HepG2 (cell line): ENCODE measurements around the gene ASXL3. TPM values are rescaled to one million over a fixed set of nuclear protein-coding genes. Genes with fewer than 3 reads are reported as not detected.

Experiments
- ATAC-seq: fragments of 200-7000 bp; cut with Tn5 transposase; 3 replicates; pipeline ENCODE4 v1.9.1; 2020; ENCODE audit warnings: mild to moderate bottlenecking, moderate library complexity
- BruUV-seq: library from RNA; stranded (reverse); fragments of 400-500 nt; replicated peaks from 2 replicates; lab custom pipeline; 2021; lab: Mats Ljungman, UMichigan
- CTCF ChIA-PET: fragments of 300-600 bp; formaldehyde crosslinking; extraction: SDS; loops from one replicate; lab custom pipeline; 2021; ENCODE audit warnings: low total read pairs, inconsistent platforms, low intra/inter-chr PET ratio; lab: Yijun Ruan, JAX
- POLR2A ChIA-PET: fragments of 350-600 bp; sonication (Branson Sonifier 250); formaldehyde crosslinking; loops from one replicate; lab custom pipeline; 2020; ENCODE audit warnings: antibody characterized with exemption, inconsistent platforms; lab: Yijun Ruan, JAX
- DNase-seq: peaks from one replicate; pipeline ENCODE4 v3.0.0-alpha.2; 2015; ENCODE audit warnings: low spot score
- FAIRE-seq: peaks from 3 replicates; lab custom pipeline; 2011; peaks lifted over from hg19 to GRCh38; lab: Jason Lieb, UNC
- H2AFZ ChIP-seq: one replicate; pipeline ENCODE4 v1.6.1; 2011; ENCODE audit warnings: low read length, inconsistent platforms
- H3K27ac ChIP-seq: fragments of 300-600 bp; 3 replicates; pipeline ENCODE4 v1.8.0; 2011; ENCODE audit warnings: mixed run types, mild to moderate bottlenecking, mixed read lengths, low read length, inconsistent platforms; ENCODE audit not compliant: insufficient read depth; ENCODE audit errors: extremely low read length
- H3K27me3 ChIP-seq, 2 experiments: fragments of 200-600 bp in 1 of 2; 2 replicates in 1 of 2; 3 replicates in 1 of 2; pipeline versions ENCODE4 v1.6.0 to v1.8.0; 2011; ENCODE audit warnings: low read length in 2 of 2, mild to moderate bottlenecking in 2 of 2, moderate library complexity in 2 of 2, inconsistent platforms in 1 of 2; ENCODE audit not compliant: insufficient read depth in 2 of 2, control insufficient read depth in 1 of 2
- H3K36me3 ChIP-seq, 2 experiments: fragments of 200-600 bp in 1 of 2; replicated peaks in 1 of 2; 2 replicates in 1 of 2; 3 replicates in 1 of 2; pipeline versions ENCODE4 v1.5.1 to v1.8.0; 2011; ENCODE audit warnings: low read length in 2 of 2, inconsistent platforms in 1 of 2; ENCODE audit not compliant: insufficient read depth in 2 of 2, control insufficient read depth in 1 of 2
- H3K4me1 ChIP-seq: 2 replicates; pipeline ENCODE4 v1.5.1; 2012; ENCODE audit warnings: low read length, inconsistent platforms; ENCODE audit not compliant: insufficient read depth
- H3K4me2 ChIP-seq: 2 replicates; pipeline ENCODE4 v1.6.0; 2011; ENCODE audit warnings: low read depth, low read length, inconsistent platforms
- H3K4me3 ChIP-seq, 3 experiments: fragments of 200-600 bp in 1 of 3; sonication (generic), shearing (Covaris generic) in 1 of 3; replicated peaks in 1 of 3; 2 replicates each; pipeline ENCODE4 v1.5.1; 2011 to 2016; ENCODE audit warnings: low read length in 3 of 3, inconsistent platforms in 2 of 3, low read depth in 2 of 3, mild to moderate bottlenecking in 2 of 3, control low read depth in 1 of 3, mixed read lengths in 1 of 3; ENCODE audit not compliant: insufficient read depth in 1 of 3
- H3K79me2 ChIP-seq: one replicate; pipeline ENCODE4 v1.6.1; 2011; ENCODE audit warnings: low read length, inconsistent platforms; ENCODE audit not compliant: insufficient read depth
- H3K9ac ChIP-seq: 2 replicates; pipeline ENCODE4 v1.6.0; 2011; ENCODE audit warnings: mild to moderate bottlenecking, low read depth, low read length, inconsistent platforms; ENCODE audit not compliant: insufficient read depth
- H3K9me3 ChIP-seq: 2 replicates; pipeline ENCODE4 v1.5.1; 2012; ENCODE audit warnings: mild to moderate bottlenecking, low read length
- H4K20me1 ChIP-seq: 2 replicates; pipeline ENCODE4 v1.6.0; 2011; ENCODE audit warnings: inconsistent platforms, mild to moderate bottlenecking, low read length, moderate library complexity; ENCODE audit not compliant: insufficient read depth
- AGO1 ChIP-seq: fragments of 200-400 bp; formaldehyde crosslinking; IDR thresholded peaks from 2 replicates; pipeline ENCODE4 v1.6.1; 2017; ENCODE audit warnings: mild to moderate bottlenecking, low read depth, low read length, moderate library complexity; ENCODE audit not compliant: poor library complexity, severe bottlenecking
- HDAC6 ChIP-seq: fragments of 200-600 bp; sonication (generic); IDR thresholded peaks from 2 replicates; pipeline ENCODE4 v1.7.0; 2017; ENCODE audit warnings: mild to moderate bottlenecking, antibody characterized with exemption, low read length, low read depth
- KDM4B ChIP-seq: sonication (generic); formaldehyde crosslinking; IDR thresholded peaks from 2 replicates; pipeline ENCODE4 v1.4.0; 2020; ENCODE audit warnings: missing genetic modification reagents
- NCOA5 ChIP-seq: sonication (generic); formaldehyde crosslinking; IDR thresholded peaks from 2 replicates; pipeline ENCODE4 v1.4.0; 2020; ENCODE audit warnings: missing genetic modification reagents
- PHF5A ChIP-seq: IDR thresholded peaks from one replicate; pipeline ENCODE4 v1.6.1; 2018; ENCODE audit warnings: low read depth, missing genetic modification reagents; ENCODE audit not compliant: unreplicated experiment
- TBX2 ChIP-seq: sonication (generic); formaldehyde crosslinking; IDR thresholded peaks from 2 replicates; pipeline ENCODE4 v1.5.0; 2020; ENCODE audit warnings: missing genetic modification reagents, mild to moderate bottlenecking, borderline replicate concordance
- ZBTB7A ChIP-seq: sonication (generic); formaldehyde crosslinking; IDR thresholded peaks from 2 replicates; pipeline ENCODE4 v1.8.0; 2022; ENCODE audit warnings: mild to moderate bottlenecking, missing genetic modification reagents
- ZFP37 ChIP-seq: sonication (generic); formaldehyde crosslinking; IDR thresholded peaks from 2 replicates; pipeline ENCODE4 v1.4.0; 2020; ENCODE audit warnings: missing genetic modification reagents, borderline replicate concordance
- ZNF484 ChIP-seq: sonication (generic); formaldehyde crosslinking; IDR thresholded peaks from 2 replicates; pipeline ENCODE4 v1.5.1; 2020; ENCODE audit warnings: mild to moderate bottlenecking, low read depth, missing genetic modification reagents, borderline replicate concordance
- ZNF562 ChIP-seq: sonication (generic); formaldehyde crosslinking; IDR thresholded peaks from 2 replicates; pipeline ENCODE4 v1.8.0; 2022; ENCODE audit warnings: missing genetic modification reagents, borderline replicate concordance
- ZNF629 ChIP-seq: sonication (generic); formaldehyde crosslinking; conservative IDR thresholded peaks from 2 replicates; pipeline ENCODE4 v1.5.0; 2020; ENCODE audit warnings: missing genetic modification reagents
- ZNF782 ChIP-seq: sonication (generic); formaldehyde crosslinking; IDR thresholded peaks from 2 replicates; pipeline ENCODE4 v1.4.0; 2020; ENCODE audit warnings: missing genetic modification reagents, mild to moderate bottlenecking, borderline replicate concordance
- ZSCAN21 ChIP-seq: sonication (generic); formaldehyde crosslinking; IDR thresholded peaks from 2 replicates; pipeline ENCODE4 v1.8.0; 2022; ENCODE audit warnings: mild to moderate bottlenecking, missing genetic modification reagents, moderate library complexity, borderline replicate concordance
- WGBS: methylation state at CpG from one replicate; pipeline ENCODE4 v1.1.6; 2017; ENCODE audit warnings: low lambda C conversion rate; 5-methylcytosine and 5-hydroxymethylcytosine counted together
- in situ Hi-C: cut with HindIII; loops from 2 replicates; pipeline ENCODE4 v1.10.0; 2017; ENCODE audit warnings: low pct_unique_long_range_greater_than_20kb; ENCODE audit not compliant: extremely low pct_ligation_motif_present
- intact Hi-C: fragments of 100-400 bp; cut with micrococcal nuclease; formaldehyde crosslinking; loops from one replicate; pipeline ENCODE4 v1.10.0; 2022; ENCODE audit not compliant: unreplicated experiment
- polyA plus RNA-seq, 8 experiments: library from polyadenylated mRNA; depleted of rRNA in 3 of 8; stranded (reverse) in 7 of 8; unstranded in 1 of 8; fragments of >200 nt; fragmentation: Illumina TruSeq in 4 of 8; extraction: Trizol in 4 of 8; gene quantifications; 2 replicates each; pipeline versions ENCODE4 v1.2.1 to v1.2.3, GENCODE V29; 2011 to 2016; ENCODE audit warnings: low read depth in 4 of 8, missing spikeins in 1 of 8, mixed read lengths in 1 of 8; ENCODE audit not compliant: insufficient read depth in 1 of 8
- total RNA-seq, 5 experiments: library from RNA; depleted of rRNA; stranded (reverse); fragments of >200 nt; fragmentation: Illumina TruSeq; extraction: Trizol; gene quantifications; 2 replicates each; pipeline ENCODE4 v1.2.3, GENCODE V29; 2016; ENCODE audit warnings: low read depth in 1 of 5
- TF ChIP-seq, protein P1 (sequence below): sonication (generic); formaldehyde crosslinking; IDR thresholded peaks from 2 replicates; pipeline ENCODE4 v1.4.0; 2020; ENCODE audit warnings: missing genetic modification reagents, mild to moderate bottlenecking, borderline replicate concordance
- TF ChIP-seq, protein P2 (sequence below): sonication (generic); formaldehyde crosslinking; IDR thresholded peaks from 2 replicates; pipeline ENCODE4 v1.8.1; 2023; ENCODE audit warnings: mild to moderate bottlenecking, missing genetic modification reagents, borderline replicate concordance
- TF ChIP-seq, protein P3 (sequence below): sonication (generic); formaldehyde crosslinking; IDR thresholded peaks from 2 replicates; pipeline ENCODE4 v1.8.0; 2022; ENCODE audit warnings: missing genetic modification reagents, mild to moderate bottlenecking, borderline replicate concordance
- TF ChIP-seq, protein P4 (sequence below), 2 experiments: sonication (generic) in 1 of 2; formaldehyde crosslinking in 1 of 2; IDR thresholded peaks; 2 replicates each; pipeline versions ENCODE4 v1.4.0 to v1.6.1; 2016 to 2020; ENCODE audit warnings: borderline replicate concordance in 1 of 2, low read depth in 1 of 2, mild to moderate bottlenecking in 1 of 2, missing genetic modification reagents in 1 of 2

Gene ASXL3
- total and polyA plus RNA-seq, 2 of the 13 experiments (the other 11 are each of a cell fraction or from before 2014, with no cell fraction given): not detected

DNA sequence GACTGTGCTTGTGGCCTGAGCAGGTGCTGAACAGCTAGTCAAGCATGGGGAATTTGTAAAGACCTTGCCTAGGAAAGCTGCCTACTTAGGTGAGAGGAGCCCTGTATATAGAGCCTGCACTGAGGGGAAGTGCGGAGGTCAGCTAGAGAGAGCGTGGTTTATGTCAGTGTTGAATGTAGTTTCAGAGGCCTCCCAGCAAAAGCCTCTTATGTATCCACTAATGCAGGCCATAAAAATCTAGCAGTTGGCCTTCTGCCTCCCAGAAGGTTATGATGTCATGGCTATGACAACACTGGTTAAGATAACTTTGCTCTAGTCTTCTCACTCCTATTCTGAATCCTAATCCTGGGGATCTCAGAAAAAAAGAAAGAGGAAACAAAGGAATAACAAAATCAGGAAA is 88.9 kb downstream of the ASXL3 start (continued):
- no peak for TF ChIP-seq KDM4B
- TF ChIP-seq ZNF629 (CRISPR knock-in tag): no peak
- no peak for TF ChIP-seq NCOA5
- TF ChIP-seq, all 625 proteins: peak for 0

DNA sequence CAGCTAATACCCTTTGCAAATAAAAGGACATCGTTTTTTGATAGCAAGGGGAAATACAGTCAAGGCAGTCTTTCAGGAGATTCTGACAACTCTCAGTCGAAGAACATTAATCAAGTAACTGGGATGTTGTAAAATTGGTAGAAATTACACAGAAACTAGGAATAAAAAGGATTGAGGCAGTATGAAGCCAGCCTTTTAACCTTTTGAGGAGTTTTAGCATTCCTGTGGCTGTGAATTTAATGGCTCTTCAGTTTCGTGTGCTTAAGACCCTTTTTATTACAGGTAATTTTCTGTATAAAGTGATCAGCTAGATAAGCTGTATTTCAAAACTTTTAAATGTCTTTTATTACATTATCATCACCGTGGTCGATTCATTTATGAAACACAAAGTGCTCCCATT is 91.6 kb downstream of the ASXL3 start:
- Histone ChIP-seq H3K4me2 (no peak overlapping the region), H3K9ac (no peak overlapping the region), H4K20me1 (no peaks in the 10 kb centered on the region), H3K4me1 (no peaks in the 10 kb centered on the region), H3K27ac (no peak overlapping the region), H3K79me2 (no peaks in the 10 kb centered on the region), H3K36me3 (no peaks in the 10 kb centered on the region), H3K4me3 (no peak overlapping the region), H2AFZ (no peak overlapping the region), H3K27me3 (no peaks in the 10 kb centered on the region), H3K9me3 (no peaks in the 10 kb centered on the region)
- DNase-seq (no peak), FAIRE-seq (no peak), ATAC-seq (no peak)
- no TSS peak for BruUV-seq
- in situ Hi-C loops: no loop called here
- WGBS: 0% methylated on average over 5 of the region's 5 CpGs
- CTCF ChIA-PET: no interaction called here
- POLR2A ChIA-PET: no interaction called here
- intact Hi-C loops: no loop called here
- TF ChIP-seq ZNF484 (CRISPR knock-in tag) (no peak), ZFP37 (CRISPR knock-in tag) (no peak), ZBTB7A (CRISPR knock-in tag) (no peak), AGO1 (no peak), ZNF782 (CRISPR knock-in tag) (no peak), HDAC6 (no peak), ZSCAN21 (CRISPR knock-in tag) (no peak), ZNF562 (CRISPR knock-in tag) (no peak), TBX2 (CRISPR knock-in tag) (no peak), PHF5A (CRISPR knock-in tag) (no peak)
- TF ChIP-seq, protein P1, sequence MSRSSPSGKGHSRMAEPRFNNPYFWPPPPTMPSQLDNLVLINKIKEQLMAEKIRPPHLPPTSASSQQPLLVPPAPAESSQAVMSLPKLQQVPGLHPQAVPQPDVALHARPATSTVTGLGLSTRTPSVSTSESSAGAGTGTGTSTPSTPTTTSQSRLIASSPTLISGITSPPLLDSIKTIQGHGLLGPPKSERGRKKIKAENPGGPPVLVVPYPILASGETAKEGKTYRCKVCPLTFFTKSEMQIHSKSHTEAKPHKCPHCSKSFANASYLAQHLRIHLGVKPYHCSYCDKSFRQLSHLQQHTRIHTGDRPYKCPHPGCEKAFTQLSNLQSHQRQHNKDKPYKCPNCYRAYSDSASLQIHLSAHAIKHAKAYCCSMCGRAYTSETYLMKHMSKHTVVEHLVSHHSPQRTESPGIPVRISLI (CRISPR knock-in tag): no peak
- TF ChIP-seq, protein P2, sequence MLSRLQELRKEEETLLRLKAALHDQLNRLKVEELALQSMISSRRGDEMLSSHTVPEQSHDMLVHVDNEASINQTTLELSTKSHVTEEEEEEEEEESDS (CRISPR knock-in tag): no peak
- TF ChIP-seq, protein P3, sequence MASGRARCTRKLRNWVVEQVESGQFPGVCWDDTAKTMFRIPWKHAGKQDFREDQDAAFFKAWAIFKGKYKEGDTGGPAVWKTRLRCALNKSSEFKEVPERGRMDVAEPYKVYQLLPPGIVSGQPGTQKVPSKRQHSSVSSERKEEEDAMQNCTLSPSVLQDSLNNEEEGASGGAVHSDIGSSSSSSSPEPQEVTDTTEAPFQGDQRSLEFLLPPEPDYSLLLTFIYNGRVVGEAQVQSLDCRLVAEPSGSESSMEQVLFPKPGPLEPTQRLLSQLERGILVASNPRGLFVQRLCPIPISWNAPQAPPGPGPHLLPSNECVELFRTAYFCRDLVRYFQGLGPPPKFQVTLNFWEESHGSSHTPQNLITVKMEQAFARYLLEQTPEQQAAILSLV: no peak
- TF ChIP-seq, protein P4, sequence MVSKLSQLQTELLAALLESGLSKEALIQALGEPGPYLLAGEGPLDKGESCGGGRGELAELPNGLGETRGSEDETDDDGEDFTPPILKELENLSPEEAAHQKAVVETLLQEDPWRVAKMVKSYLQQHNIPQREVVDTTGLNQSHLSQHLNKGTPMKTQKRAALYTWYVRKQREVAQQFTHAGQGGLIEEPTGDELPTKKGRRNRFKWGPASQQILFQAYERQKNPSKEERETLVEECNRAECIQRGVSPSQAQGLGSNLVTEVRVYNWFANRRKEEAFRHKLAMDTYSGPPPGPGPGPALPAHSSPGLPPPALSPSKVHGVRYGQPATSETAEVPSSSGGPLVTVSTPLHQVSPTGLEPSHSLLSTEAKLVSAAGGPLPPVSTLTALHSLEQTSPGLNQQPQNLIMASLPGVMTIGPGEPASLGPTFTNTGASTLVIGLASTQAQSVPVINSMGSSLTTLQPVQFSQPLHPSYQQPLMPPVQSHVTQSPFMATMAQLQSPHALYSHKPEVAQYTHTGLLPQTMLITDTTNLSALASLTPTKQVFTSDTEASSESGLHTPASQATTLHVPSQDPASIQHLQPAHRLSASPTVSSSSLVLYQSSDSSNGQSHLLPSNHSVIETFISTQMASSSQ (IDR thresholded peaks at IDR 0.05; ENCODE audit: low read depth): no peak
- TF ChIP-seq, protein P4 (CRISPR knock-in tag; IDR thresholded peaks at IDR 0.05; ENCODE audit: borderline replicate concordance): no peak
